Activated CD4-positive, CD25-positive, alpha-beta regulatory T cell treated with anti-CD3 and anti-CD28 coated beads, Interleukin-2, amount 50 U/mL, for 16 hours (primary cell): ENCODE results near the gene MED29.
A peak's percentile ranks its signal among the peaks of the same experiment; 100 is the strongest.

ENCODE experiments used
- DNase-seq: peaks from one replicate; pipeline ENCODE4 v3.0.0-alpha.2; 2020; ENCODE audit warnings: low read depth, low spot score

The MED29 gene

GRCh38 chr19:39427707-39428106, 36.5 kb downstream of the MED29 start:
- no peak for DNase-seq

GRCh38 chr19:39428283-39429112, 37.3 kb downstream of the MED29 start:
- no peak for DNase-seq

GRCh38 chr19:39430675-39431593, 39.8 kb downstream of the MED29 start:
- peak; percentile 53 for DNase-seq

GRCh38 chr19:39432677-39433025, 41.5 kb downstream of the MED29 start:
- DNase-seq = no peak

- DNase-seq = no peak
Observed at GRCh38 chr19:39433480-39434079, 42.4 kb downstream of the MED29 start.

- no peak for DNase-seq
Observed at GRCh38 chr19:39434123-39435076, 43.2 kb downstream of the MED29 start.

GRCh38 chr19:39435499-39436349, 44.5 kb downstream of the MED29 start, which contains the start of gene RPS16:
TSS of gene RPS16 (minus strand) at chr19:39435949. CDS start at chr19:39435895, 54 bp downstream.
- peak; percentile 99 for DNase-seq

- DNase-seq = no peak
Observed at GRCh38 chr19:39436350-39436716, 45.2 kb downstream of the MED29 start.

GRCh38 chr19:39438270-39438934, 47.2 kb downstream of the MED29 start:
- DNase-seq = no peak

- no peak for DNase-seq
Observed at GRCh38 chr19:39444598-39445195, 53.5 kb downstream of the MED29 start.

GRCh38 chr19:39445196-39446111, 54.3 kb downstream of the MED29 start, which contains the start of gene SUPT5H:
TSS of gene SUPT5H (plus strand) at chr19:39445582. CDS start at chr19:39445891, 309 bp downstream.
- DNase-seq = peak; percentile 96

- DNase-seq = no peak
Observed at GRCh38 chr19:39446365-39447084, 55.3 kb downstream of the MED29 start.

GRCh38 chr19:39448271-39448670, 57.1 kb downstream of the MED29 start:
- no peak for DNase-seq

- DNase-seq = no peak
Observed at GRCh38 chr19:39449116-39449797, 58.1 kb downstream of the MED29 start.
